Epithelial cell of alveolus of lung (primary cell): ENCODE results near the gene H2BW1. TPM values are rescaled to one million over a fixed set of nuclear protein-coding genes. Genes with fewer than 3 reads are reported as not detected.

Experiments used
- total RNA-seq: library from RNA; depleted of rRNA; stranded (reverse); fragments of >200 nt; gene quantifications from 2 replicates; pipeline ENCODE4 v1.2.1, GENCODE V29; 2015

Gene H2BW1, protein sequence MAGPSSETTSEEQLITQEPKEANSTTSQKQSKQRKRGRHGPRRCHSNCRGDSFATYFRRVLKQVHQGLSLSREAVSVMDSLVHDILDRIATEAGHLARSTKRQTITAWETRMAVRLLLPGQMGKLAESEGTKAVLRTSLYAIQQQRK
- total RNA-seq, result not detected in 2 replicates

GRCh38 chrX:104013606-104014005 lies at the start of gene H2BW1:
TSS of gene H2BW1 (minus strand) at chrX:104013708. CDS start at chrX:104013576, 132 bp downstream.

DNA sequence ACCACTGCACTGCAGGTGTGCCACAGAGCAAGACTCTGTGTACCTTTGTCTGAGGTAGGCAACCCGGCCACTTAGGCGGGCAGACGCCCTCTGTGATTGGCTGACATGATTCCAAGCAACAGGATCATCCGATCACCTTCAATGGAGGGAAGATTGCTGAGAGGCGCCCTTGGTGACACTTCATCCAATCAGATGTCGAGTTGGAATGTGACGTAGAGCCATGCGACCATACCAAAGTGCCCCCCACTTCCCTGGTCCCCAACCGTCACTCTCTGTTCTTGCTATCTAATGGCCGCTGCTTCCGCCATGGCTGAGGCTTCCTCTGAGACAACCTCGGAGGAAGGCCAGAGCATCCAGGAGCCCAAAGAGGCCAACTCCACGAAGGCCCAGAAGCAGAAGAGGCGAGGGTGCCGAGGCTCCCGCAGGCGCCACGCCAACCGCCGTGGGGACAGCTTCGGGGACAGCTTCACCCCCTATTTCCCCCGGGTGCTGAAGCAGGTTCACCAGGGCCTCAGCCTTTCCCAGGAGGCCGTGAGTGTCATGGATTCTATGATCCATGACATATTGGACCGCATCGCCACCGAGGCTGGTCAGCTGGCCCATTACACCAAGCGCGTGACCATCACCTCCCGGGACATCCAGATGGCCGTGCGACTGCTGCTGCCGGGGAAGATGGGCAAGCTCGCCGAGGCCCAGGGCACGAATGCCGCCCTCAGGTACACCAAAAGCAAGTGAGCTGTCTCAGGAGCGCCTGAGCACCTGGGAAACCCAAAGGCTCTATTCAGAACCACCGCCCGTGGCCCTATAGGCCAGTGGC lies 26.4 kb upstream of the H2BW1 start, which contains the start of gene H2BW2:
Gene H2BW2 (plus strand): TSS at position 268 of the 817 bp plus-strand sequence. CDS start 39 bp downstream, at position 307.

GRCh38 chrX:103962411-103963278 lies 50.9 kb downstream of the H2BW1 start, which contains the start of gene TMSB15B:
TSS of gene TMSB15B (plus strand) at chrX:103962627.

Other genes starting within 250 kb of the H2BW1 start
- 2.7 TPM in 1 of 2 replicates, not detected in the other for gene PLP1, start 236.9 kb downstream of the H2BW1 start, total RNA-seq
- 0.13 TPM in 1 of 2 replicates, not detected in the other for gene RAB9B, start 181.5 kb downstream of the H2BW1 start, total RNA-seq
- gene TMSB15B, start 51.1 kb downstream of the H2BW1 start, total RNA-seq, result 13.8 and 25.2 TPM in 2 replicates
- not detected in 2 replicates for gene H2BW2, start 26.2 kb upstream of the H2BW1 start, total RNA-seq
- gene TMSB15C, start 62.5 kb upstream of the H2BW1 start, total RNA-seq, result 1.9 and 3.2 TPM in 2 replicates
- 0.24 and 0.78 TPM in 2 replicates for gene ZCCHC18, start 98.8 kb upstream of the H2BW1 start, total RNA-seq
- gene SLC25A53, start 143.3 kb upstream of the H2BW1 start, total RNA-seq, result 4.1 and 7.4 TPM in 2 replicates
- gene FAM199X, start 152.7 kb upstream of the H2BW1 start, total RNA-seq, result 11.5 and 14.9 TPM in 2 replicates
- 0.13 TPM in 1 of 2 replicates, not detected in the other for gene ESX1, start 241.2 kb upstream of the H2BW1 start, total RNA-seq